Measurements from ENCODE around the gene DIAPH1. TPM values are rescaled to one million over a fixed set of nuclear protein-coding genes. Genes with fewer than 3 reads are reported as not detected.

Gene DIAPH1
- total RNA-seq, 1 experiment from 2014 or later, result 117 TPM

- H3K4me1 Mint-ChIP-seq, result peaks cover 16 to 20% of the 10 kb centered on the region in 2 experiments
- Histone ChIP-seq H2AK5ac (ENCODE audit: insufficient read length, low read length) (no peak overlapping the region), H4K91ac (ENCODE audit: insufficient read length, low read depth, low read length) (no peak overlapping the region), H3K23me2 (ENCODE audit: insufficient read length, low read depth, low read length, poor library complexity, severe bottlenecking) (no peaks in the 10 kb centered on the region), H3K4ac (ENCODE audit: low read depth, low read length) (no peak overlapping the region), H3K27me3 (ENCODE audit: insufficient read depth, low read length) (no peaks in the 10 kb centered on the region), H3K56ac (ENCODE audit: insufficient read length, low read depth, low read length) (no peak overlapping the region), H3K9me3 (ENCODE audit: control insufficient read depth, low read depth, low read length) (no peaks in the 10 kb centered on the region), H4K20me1 (ENCODE audit: control insufficient read depth, insufficient read depth, insufficient read length) (no peaks in the 10 kb centered on the region), H3K4me2 (ENCODE audit: insufficient read depth, insufficient read length, low read length) (no peak overlapping the region), H3K18ac (ENCODE audit: insufficient read length, low read depth, low read length) (no peak overlapping the region), H2BK12ac (ENCODE audit: insufficient read length, low read depth, low read length) (no peak overlapping the region), H4K8ac (replicated peaks; ENCODE audit: insufficient read length, low read depth, low read length) (no peak overlapping the region), H3K79me2 (ENCODE audit: insufficient read depth, low read length) (no peaks in the 10 kb centered on the region), H2BK120ac (ENCODE audit: low read depth, low read length, poor library complexity, severe bottlenecking) (no peak overlapping the region), H2BK5ac (ENCODE audit: insufficient read length, low read length) (no peak overlapping the region), H3K27ac (ENCODE audit: insufficient read length, low read depth, low read length) (no peak overlapping the region), H3K14ac (ENCODE audit: insufficient read depth, low read length) (no peak overlapping the region), H3K4me1 (ENCODE audit: insufficient read depth, low read length) (no peaks in the 10 kb centered on the region; the same call in none of the 2 replicates), H2BK20ac (ENCODE audit: low read depth, low read length, poor library complexity, severe bottlenecking) (no peak overlapping the region), H3T11ph (ENCODE audit: low read length) (no peak overlapping the region), H2BK15ac (ENCODE audit: low read depth, low read length) (no peak overlapping the region), H4K5ac (ENCODE audit: insufficient read length, low read depth, low read length) (no peak overlapping the region), H3K23ac (ENCODE audit: insufficient read length, low read depth, low read length) (no peak overlapping the region), H3K9ac (ENCODE audit: extremely low read depth, insufficient read length, low read length) (no peak overlapping the region), H3K79me1 (ENCODE audit: insufficient read depth, low read depth, low read length, poor library complexity, severe bottlenecking) (peaks cover 2% of the 10 kb centered on the region), H2AFZ (ENCODE audit: low read length) (no peak overlapping the region)
- no peak for DNase-seq
- TF ChIP-seq, protein P1, sequence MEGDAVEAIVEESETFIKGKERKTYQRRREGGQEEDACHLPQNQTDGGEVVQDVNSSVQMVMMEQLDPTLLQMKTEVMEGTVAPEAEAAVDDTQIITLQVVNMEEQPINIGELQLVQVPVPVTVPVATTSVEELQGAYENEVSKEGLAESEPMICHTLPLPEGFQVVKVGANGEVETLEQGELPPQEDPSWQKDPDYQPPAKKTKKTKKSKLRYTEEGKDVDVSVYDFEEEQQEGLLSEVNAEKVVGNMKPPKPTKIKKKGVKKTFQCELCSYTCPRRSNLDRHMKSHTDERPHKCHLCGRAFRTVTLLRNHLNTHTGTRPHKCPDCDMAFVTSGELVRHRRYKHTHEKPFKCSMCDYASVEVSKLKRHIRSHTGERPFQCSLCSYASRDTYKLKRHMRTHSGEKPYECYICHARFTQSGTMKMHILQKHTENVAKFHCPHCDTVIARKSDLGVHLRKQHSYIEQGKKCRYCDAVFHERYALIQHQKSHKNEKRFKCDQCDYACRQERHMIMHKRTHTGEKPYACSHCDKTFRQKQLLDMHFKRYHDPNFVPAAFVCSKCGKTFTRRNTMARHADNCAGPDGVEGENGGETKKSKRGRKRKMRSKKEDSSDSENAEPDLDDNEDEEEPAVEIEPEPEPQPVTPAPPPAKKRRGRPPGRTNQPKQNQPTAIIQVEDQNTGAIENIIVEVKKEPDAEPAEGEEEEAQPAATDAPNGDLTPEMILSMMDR (conservative IDR thresholded peaks at IDR 0.05), result no peak
- no peak overlapping the region for H3K27ac Mint-ChIP-seq
- H3K27me3 Mint-ChIP-seq (ENCODE audit: low read depth), result no peaks in the 10 kb centered on the region; the same call in 1 of the 2 replicates
- no CpG with 5 or more reads among the region's 11 CpGs for WGBS (ENCODE audit: extremely low coverage, insufficient read length, low lambda C conversion rate)
- no peaks in the 10 kb centered on the region for H3K9me3 Mint-ChIP-seq
- no peak overlapping the region for H3K4me3 Mint-ChIP-seq
- peaks cover 24 to 41% (median 41%) of the 10 kb centered on the region in 3 experiments; a peak in 6 of 7 replicates for H3K36me3 Mint-ChIP-seq (ENCODE audit: insufficient read depth in 1 of 3, low read depth in 3 of 3)
Measured at GRCh38 chr5:141528291-141528984, 90.4 kb downstream of the DIAPH1 start.

All from H9 (cell line).